Stomach (tissue), 9 donors: ENCODE measurements around the gene CYS1. TPM values are rescaled to one million over a fixed set of nuclear protein-coding genes. Genes with fewer than 3 reads are reported as not detected.

Source experiments
- DNase-seq, 2 donors: peaks; one replicate each; pipeline versions ENCODE4 v3.0.0 to v3.0.0-alpha.2; 2013 to 2019
- H3K27ac ChIP-seq, 5 donors: fragments of 200-600 bp in 4 of 5; sonication (generic) in 4 of 5; one replicate each; pipeline ENCODE4 v1.5.1; 2013 to 2019; ENCODE audit warnings: mild to moderate bottlenecking in 1 of 5, moderate library complexity in 1 of 5
- H3K27me3 ChIP-seq, 3 donors: fragments of 200-600 bp; sonication (generic); one replicate each; pipeline ENCODE4 v1.5.1; 2017 to 2019; ENCODE audit warnings: mixed run types in 1 of 3
- H3K36me3 ChIP-seq, 4 donors: fragments of 200-600 bp; sonication (generic); 1 replicate in 3 of 4; 2 replicates in 1 of 4; pipeline ENCODE4 v1.5.1; 2016 to 2019
- H3K4me1 ChIP-seq, 4 donors: fragments of 200-600 bp; sonication (generic); one replicate each; pipeline ENCODE4 v1.5.1; 2016 to 2019
- H3K4me3 ChIP-seq, 4 donors: fragments of 200-600 bp; sonication (generic) in 3 of 4; one replicate each; pipeline ENCODE4 v1.5.1; 2016 to 2019; ENCODE audit warnings: mild to moderate bottlenecking in 1 of 4
- H3K9me3 ChIP-seq, 4 donors: fragments of 200-600 bp; sonication (generic); one replicate each; pipeline ENCODE4 v1.5.1; 2016 to 2019
- EP300 ChIP-seq: sonication (generic); formaldehyde crosslinking; IDR thresholded peaks from one replicate; pipeline ENCODE4 v1.6.1; 2017; ENCODE audit warnings: antibody characterized with exemption
- POLR2A ChIP-seq, 4 donors: fragments of 450-650 bp; IDR thresholded peaks; one replicate each; pipeline ENCODE4 v1.6.1; 2016; ENCODE audit warnings: antibody characterized with exemption in 4 of 4, control low read depth in 2 of 4, mild to moderate bottlenecking in 1 of 4, moderate library complexity in 1 of 4
- POLR2AphosphoS5 ChIP-seq, 3 donors: sonication (generic); formaldehyde crosslinking; IDR thresholded peaks; one replicate each; pipeline ENCODE4 v1.6.1; 2016; ENCODE audit warnings: antibody characterized with exemption in 3 of 3
- WGBS, 5 donors: extraction: QIAGEN DNeasy Blood & Tissue Kit in 3 of 5; methylation state at CpG; one replicate each; pipeline versions ENCODE4 v1.1.5 to v1.1.7; 2013 to 2018; 5-methylcytosine and 5-hydroxymethylcytosine counted together
- intact Hi-C: fragments of 100-400 bp; cut with DNase I; formaldehyde crosslinking; loops from one replicate; pipeline ENCODE4 v1.15.1; 2023; ENCODE audit warnings: low total_unique reads
- polyA plus RNA-seq, 3 donors: library from polyadenylated mRNA; stranded (reverse); fragments of 200-250 nt; gene quantifications; one replicate each; pipeline ENCODE4 v1.2.3, GENCODE V29; 2013
- total RNA-seq, 5 donors: library from RNA; depleted of rRNA; stranded (reverse); fragments of >200 nt; gene quantifications; one replicate each; pipeline versions ENCODE4 v1.1.0 to v1.2.3, GENCODE V29; 2014 to 2016
- TF ChIP-seq, protein P1 (sequence below), 7 experiments: fragments of 450-650 bp in 4 of 7; fragments of 200-600 bp in 3 of 7; sonication (generic) in 3 of 7; IDR thresholded peaks; one replicate each; pipeline ENCODE4 v1.5.1; 2016 to 2019; ENCODE audit warnings: antibody characterized with exemption in 7 of 7, control low read depth in 2 of 7, mild to moderate bottlenecking in 1 of 7
- donor health status: healthy with polysubstance abuse.
- donor health status: Bipolar disorder and iron deficiency.
- donor health status: healthy.

CYS1 gene
- total and polyA plus RNA-seq, 8 donors: 1.1 to 33.8 (median 3.9) TPM; not detected in 1

DNA sequence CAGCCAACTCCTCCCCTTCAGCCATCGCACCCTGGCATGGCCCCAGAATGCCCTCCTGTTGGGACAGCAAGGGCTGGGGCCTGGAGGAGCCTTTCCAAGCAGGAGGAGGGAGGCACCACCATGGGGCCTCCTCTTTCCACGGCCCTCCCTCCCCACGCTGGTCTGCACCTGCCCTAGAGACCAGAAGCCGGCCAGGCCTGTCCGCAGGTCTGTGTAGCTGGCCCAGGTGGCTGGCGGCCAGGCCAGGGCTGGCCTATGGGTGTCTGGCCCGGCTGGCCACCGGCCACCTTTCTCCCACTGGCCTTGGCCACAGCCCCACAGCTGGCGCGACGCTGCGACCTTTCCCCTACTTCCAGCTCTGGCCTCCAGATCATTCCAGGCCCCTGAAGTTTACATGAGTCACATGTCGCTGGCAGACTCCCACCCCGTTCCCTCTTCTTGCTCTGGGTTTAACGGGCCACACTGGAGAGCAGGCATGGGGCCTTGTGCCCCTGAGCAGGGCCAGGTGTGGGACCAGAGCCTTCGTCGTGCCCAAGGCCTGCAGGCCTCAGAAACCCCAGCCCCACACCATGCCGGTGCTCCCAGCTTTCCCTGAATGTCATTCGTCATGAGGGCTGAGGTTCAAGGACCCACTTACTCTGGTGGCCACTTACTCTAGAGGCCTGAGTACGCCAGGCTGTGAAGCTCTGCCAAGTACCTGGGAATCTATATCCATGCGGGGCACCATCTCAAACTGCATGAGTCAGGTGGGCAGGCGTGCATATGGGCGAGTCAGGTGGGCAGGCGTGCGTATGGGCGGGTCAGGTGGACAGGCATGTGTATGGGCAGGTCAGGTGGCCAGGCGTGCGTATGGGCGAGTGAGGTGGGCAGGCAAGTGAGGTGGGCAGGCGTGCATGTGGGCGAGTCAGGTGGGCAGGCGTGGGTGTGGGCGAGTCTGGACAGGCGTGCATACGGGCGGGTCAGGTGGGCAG is 70.1 kb downstream of the CYS1 start:
- Histone ChIP-seq H3K36me3 (no peaks in the 10 kb centered on the region), H3K4me3 (no peak overlapping the region), H3K4me1 (peaks cover 36 to 48% (median 48%) of the 10 kb centered on the region in 4 donors), H3K27me3 (no peaks in the 10 kb centered on the region), H3K9me3 (no peaks in the 10 kb centered on the region), H3K27ac (peak overlapping the region in 4 of 5 donors; percentile 41 to 76 (median 56))
- peak; percentile 76 to 97 for DNase-seq
- TF ChIP-seq EP300: no peak
- TF ChIP-seq, protein P1, sequence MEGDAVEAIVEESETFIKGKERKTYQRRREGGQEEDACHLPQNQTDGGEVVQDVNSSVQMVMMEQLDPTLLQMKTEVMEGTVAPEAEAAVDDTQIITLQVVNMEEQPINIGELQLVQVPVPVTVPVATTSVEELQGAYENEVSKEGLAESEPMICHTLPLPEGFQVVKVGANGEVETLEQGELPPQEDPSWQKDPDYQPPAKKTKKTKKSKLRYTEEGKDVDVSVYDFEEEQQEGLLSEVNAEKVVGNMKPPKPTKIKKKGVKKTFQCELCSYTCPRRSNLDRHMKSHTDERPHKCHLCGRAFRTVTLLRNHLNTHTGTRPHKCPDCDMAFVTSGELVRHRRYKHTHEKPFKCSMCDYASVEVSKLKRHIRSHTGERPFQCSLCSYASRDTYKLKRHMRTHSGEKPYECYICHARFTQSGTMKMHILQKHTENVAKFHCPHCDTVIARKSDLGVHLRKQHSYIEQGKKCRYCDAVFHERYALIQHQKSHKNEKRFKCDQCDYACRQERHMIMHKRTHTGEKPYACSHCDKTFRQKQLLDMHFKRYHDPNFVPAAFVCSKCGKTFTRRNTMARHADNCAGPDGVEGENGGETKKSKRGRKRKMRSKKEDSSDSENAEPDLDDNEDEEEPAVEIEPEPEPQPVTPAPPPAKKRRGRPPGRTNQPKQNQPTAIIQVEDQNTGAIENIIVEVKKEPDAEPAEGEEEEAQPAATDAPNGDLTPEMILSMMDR (IDR thresholded peaks at IDR 0.05): no peak
- peak; percentile 37 to 72 (median 53) for TF ChIP-seq POLR2AphosphoS5 (IDR thresholded peaks at IDR 0.05)
- TF ChIP-seq POLR2A (IDR thresholded peaks at IDR 0.05): no peak
- 60 to 79% (median 64%) methylated on average over 27 to 36 of the region's 36 CpGs for WGBS, 5 donors
- intact Hi-C loops: no loop called here

DNA sequence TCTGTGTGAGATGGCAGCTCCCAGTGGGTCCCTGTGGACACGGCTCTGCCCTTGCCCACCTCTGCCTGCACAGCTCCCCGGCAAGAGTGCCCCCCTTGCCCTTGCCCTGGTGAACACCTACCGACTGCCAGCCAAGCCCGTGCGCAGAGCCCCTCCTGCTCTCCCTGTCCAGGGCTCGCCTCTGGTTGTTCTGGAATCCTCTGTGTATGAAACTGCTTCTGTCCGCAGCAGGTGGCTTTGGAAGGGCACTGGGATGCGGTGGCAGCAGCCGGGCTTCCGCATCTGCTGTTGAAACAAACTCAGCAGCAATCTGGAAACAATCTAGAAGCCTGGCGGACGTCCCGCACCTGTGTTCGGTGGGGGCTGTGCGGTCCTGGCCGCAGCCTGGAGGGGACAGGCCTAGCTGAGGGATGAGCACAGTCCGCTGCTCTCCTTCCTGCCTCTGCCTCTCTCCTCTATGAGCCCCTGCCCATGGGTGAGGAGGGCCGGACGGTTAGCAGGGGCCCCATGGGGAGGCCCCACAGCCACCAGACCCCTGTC is 70.9 kb downstream of the CYS1 start:
- Histone ChIP-seq H3K36me3 (no peaks in the 10 kb centered on the region), H3K27me3 (no peaks in the 10 kb centered on the region), H3K9me3 (no peaks in the 10 kb centered on the region), H3K27ac (peak overlapping the region in 4 of 5 donors; percentile 41 to 76 (median 56)), H3K4me3 (no peak overlapping the region), H3K4me1 (peaks cover 36 to 48% (median 48%) of the 10 kb centered on the region in 4 donors)
- 54 to 80% (median 69%) methylated on average over 4 to 19 of the region's 19 CpGs for WGBS, 5 donors
- intact Hi-C loops: no loop called here
- no peak for TF ChIP-seq POLR2AphosphoS5 (IDR thresholded peaks at IDR 0.05)
- TF ChIP-seq, protein P1 (IDR thresholded peaks at IDR 0.05): no peak
- no peak for TF ChIP-seq POLR2A (IDR thresholded peaks at IDR 0.05)
- no peak for TF ChIP-seq EP300
- DNase-seq: peak in 1 of 2 donors; percentile 43

DNA sequence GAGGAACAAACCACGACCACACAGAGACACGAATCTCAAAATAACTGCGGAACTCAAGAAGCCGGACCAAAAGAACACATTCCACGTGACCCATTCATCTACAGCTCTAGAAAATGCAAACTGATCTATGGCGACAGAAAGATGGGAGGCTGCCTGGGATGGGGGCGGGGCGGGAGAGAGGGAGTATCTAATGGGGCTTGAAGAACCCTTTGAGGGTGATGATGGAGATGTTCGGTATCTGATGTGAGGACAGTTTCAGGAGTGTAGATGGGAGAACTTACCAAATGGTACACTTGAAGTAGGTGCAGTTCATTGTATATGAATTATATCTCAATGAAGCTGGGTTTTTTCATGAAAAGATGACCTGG is 71.4 kb downstream of the CYS1 start:
- TF ChIP-seq POLR2A (IDR thresholded peaks at IDR 0.05): no peak
- TF ChIP-seq, protein P1 (IDR thresholded peaks at IDR 0.05): no peak
- TF ChIP-seq EP300: no peak
- H3K36me3 ChIP-seq: no peaks in the 10 kb centered on the region
- intact Hi-C loops: no loop called here
- no peaks in the 10 kb centered on the region for H3K9me3 ChIP-seq
- DNase-seq: no peak
- H3K4me1 ChIP-seq: peaks cover 36 to 48% (median 48%) of the 10 kb centered on the region in 4 donors
- WGBS, 5 donors: 79 to 91% (median 88%) methylated on average over 9 of the region's 9 CpGs
- H3K27me3 ChIP-seq: no peaks in the 10 kb centered on the region
- H3K27ac ChIP-seq: peak overlapping the region in 3 of 5 donors; percentile 51 to 76 (median 70)
- no peak overlapping the region for H3K4me3 ChIP-seq

DNA sequence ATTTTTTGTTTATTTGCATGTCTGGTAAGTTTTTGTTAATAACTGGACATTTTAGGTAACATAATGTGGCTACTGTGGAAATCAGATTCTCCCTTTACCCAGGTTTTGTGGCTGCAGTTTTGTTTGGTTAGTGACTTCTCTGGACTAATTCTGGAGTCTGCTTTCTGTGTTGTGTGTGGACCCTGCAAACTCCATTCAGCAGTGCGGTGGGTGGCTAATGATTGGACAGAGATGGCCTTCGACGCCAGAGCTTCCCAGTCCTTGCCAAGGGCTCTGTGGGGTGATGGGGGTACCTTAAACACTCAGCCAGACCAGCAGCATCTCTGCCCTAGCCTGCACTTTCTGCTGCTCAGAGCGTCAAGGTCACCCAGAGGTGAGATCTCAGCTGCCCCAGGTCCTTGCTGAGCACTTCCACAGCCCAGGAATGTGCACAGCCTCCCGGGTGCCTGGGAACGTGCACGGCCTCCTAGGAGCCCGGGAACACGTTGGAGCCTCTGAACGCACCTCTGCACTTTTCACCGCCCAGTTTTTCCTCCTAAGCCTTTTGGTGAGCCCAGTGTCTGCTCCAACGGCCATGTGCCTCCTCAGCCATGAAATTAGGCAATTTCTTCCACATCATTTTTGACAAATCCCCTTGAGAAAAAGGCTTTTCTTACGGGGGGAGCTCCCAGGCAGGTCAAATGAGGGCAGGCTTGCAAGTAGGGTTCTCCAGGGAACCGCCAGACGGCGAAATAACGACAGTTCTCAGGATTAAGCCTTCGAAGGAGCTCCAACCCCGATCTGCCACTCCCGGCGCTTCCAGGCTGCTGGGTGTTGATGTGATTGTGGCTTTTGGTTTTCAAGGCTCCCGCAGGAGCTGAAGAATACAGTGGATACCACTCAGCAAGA is 72.0 kb downstream of the CYS1 start:
- DNase-seq: no peak
- H3K4me3 ChIP-seq: no peak overlapping the region
- H3K9me3 ChIP-seq: no peaks in the 10 kb centered on the region
- peak overlapping the region in 4 of 5 donors; percentile 7 to 76 (median 60) for H3K27ac ChIP-seq
- TF ChIP-seq, protein P1 (IDR thresholded peaks at IDR 0.05): no peak
- TF ChIP-seq POLR2A (IDR thresholded peaks at IDR 0.05) (no peak), POLR2AphosphoS5 (IDR thresholded peaks at IDR 0.05) (no peak), EP300 (no peak)
- intact Hi-C loops: no loop called here
- H3K27me3 ChIP-seq: no peaks in the 10 kb centered on the region
- peaks cover 36 to 48% (median 48%) of the 10 kb centered on the region in 4 donors for H3K4me1 ChIP-seq
- 56 to 81% (median 72%) methylated on average over 22 of the region's 22 CpGs for WGBS, 5 donors
- H3K36me3 ChIP-seq: no peaks in the 10 kb centered on the region
